ENCODE data around the gene ATP11B.

DNA sequence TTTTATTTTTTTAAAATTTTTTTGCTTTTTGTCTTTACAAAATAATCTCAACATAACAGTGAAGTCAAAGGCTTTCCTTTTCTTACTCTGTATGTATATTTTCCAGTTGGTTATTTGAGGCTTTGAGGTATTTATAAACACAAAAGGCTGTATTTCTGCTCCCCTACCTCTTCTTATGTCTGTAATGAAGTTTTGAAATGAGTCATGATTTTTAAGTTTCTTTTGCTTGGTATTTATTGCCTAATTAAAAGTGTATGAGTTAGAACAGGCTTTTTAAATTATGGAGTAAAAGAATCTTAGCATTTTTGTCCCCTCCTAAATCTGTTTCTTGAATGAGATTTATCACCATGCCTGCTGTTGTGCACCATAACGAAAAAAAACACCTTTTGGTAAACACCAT, 121.0 kb downstream of the ATP11B start:
- TF ChIP-seq POLR2AphosphoS5 (IDR thresholded peaks at IDR 0.05) (no peak), POLR2A (IDR thresholded peaks at IDR 0.05; ENCODE audit: low read depth) (no peak), EP300 (IDR thresholded peaks at IDR 0.05) (no peak)
- TF ChIP-seq, protein P1, sequence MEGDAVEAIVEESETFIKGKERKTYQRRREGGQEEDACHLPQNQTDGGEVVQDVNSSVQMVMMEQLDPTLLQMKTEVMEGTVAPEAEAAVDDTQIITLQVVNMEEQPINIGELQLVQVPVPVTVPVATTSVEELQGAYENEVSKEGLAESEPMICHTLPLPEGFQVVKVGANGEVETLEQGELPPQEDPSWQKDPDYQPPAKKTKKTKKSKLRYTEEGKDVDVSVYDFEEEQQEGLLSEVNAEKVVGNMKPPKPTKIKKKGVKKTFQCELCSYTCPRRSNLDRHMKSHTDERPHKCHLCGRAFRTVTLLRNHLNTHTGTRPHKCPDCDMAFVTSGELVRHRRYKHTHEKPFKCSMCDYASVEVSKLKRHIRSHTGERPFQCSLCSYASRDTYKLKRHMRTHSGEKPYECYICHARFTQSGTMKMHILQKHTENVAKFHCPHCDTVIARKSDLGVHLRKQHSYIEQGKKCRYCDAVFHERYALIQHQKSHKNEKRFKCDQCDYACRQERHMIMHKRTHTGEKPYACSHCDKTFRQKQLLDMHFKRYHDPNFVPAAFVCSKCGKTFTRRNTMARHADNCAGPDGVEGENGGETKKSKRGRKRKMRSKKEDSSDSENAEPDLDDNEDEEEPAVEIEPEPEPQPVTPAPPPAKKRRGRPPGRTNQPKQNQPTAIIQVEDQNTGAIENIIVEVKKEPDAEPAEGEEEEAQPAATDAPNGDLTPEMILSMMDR (IDR thresholded peaks at IDR 0.05): no peak

Measured in esophagus muscularis mucosa (tissue), 4 donors.